ENCODE data around the gene RABGAP1L. TPM values are rescaled to one million over a fixed set of nuclear protein-coding genes. Genes with fewer than 3 reads are reported as not detected.

RABGAP1L gene
- total RNA-seq, 1 donor from 2014 or later = 83.9 TPM

GRCh38 chr1:174296309-174296708, 137.0 kb downstream of the RABGAP1L start:
- no peak for DNase-seq
- intact Hi-C loops (cut with DNase I) = no loop called here

GRCh38 chr1:174297351-174297750, 138.0 kb downstream of the RABGAP1L start:
- H3K36me3 ChIP-seq = no peaks in the 10 kb centered on the region
- intact Hi-C loops (cut with DNase I) = no loop called here
- H3K9me3 ChIP-seq = peaks cover 9% of the 10 kb centered on the region
- DNase-seq (no peak), ATAC-seq (no peak)
- no peak overlapping the region for H3K27ac ChIP-seq
- no peaks in the 10 kb centered on the region for H3K27me3 ChIP-seq (ENCODE audit: low read depth)
- TF ChIP-seq, protein P1, sequence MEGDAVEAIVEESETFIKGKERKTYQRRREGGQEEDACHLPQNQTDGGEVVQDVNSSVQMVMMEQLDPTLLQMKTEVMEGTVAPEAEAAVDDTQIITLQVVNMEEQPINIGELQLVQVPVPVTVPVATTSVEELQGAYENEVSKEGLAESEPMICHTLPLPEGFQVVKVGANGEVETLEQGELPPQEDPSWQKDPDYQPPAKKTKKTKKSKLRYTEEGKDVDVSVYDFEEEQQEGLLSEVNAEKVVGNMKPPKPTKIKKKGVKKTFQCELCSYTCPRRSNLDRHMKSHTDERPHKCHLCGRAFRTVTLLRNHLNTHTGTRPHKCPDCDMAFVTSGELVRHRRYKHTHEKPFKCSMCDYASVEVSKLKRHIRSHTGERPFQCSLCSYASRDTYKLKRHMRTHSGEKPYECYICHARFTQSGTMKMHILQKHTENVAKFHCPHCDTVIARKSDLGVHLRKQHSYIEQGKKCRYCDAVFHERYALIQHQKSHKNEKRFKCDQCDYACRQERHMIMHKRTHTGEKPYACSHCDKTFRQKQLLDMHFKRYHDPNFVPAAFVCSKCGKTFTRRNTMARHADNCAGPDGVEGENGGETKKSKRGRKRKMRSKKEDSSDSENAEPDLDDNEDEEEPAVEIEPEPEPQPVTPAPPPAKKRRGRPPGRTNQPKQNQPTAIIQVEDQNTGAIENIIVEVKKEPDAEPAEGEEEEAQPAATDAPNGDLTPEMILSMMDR (IDR thresholded peaks at IDR 0.05) = no peak
- no peak overlapping the region for H3K4me3 ChIP-seq
- no peaks in the 10 kb centered on the region for H3K4me1 ChIP-seq

More at GRCh38 chr1:174296309-174296708, 137.0 kb downstream of the RABGAP1L start:
- Histone ChIP-seq H3K27me3 (ENCODE audit: low read depth) (no peaks in the 10 kb centered on the region), H3K4me3 (no peak overlapping the region), H3K27ac (no peak overlapping the region), H3K4me1 (no peaks in the 10 kb centered on the region), H3K36me3 (no peaks in the 10 kb centered on the region), H3K9me3 (peaks cover 4% of the 10 kb centered on the region)
- TF ChIP-seq, protein P1 (IDR thresholded peaks at IDR 0.05) = no peak
- no peak for ATAC-seq

DNA sequence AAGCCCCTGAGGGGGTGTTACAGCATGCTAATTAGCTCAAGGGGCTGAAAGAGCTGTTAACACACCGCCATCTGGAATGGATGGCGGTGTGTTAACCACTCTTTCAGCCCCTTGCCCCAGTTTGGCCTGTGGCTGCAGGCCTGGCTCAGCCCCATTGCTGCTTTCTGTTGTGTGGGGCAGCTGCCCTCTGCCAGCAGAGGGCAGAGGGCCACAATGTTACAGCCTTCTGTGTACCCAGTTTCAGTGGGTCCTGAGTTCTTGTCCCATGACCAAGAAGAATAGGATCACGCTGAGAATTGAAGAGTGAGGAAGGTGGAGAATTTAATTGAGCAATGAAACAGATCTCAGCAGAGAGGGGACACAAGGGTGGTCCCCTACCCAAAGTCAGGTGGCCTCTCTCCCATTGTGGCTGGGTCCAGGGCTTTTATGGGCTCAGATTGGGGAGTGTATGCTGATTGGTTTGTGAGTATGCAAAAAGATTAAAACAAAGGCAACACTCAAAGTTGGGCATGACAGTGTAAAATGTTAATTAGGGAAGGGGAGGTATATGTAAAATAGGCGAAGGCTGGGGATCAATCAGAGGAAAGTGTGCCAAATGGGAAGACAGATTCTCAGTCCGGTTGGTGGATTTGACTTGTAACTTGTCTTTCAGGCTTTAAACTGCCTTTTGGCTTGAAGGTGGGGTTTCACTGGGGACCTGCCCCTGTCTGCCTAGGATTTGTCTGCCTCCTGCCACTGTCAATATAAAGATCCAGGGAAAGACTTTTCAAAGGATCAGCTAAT, 142.2 kb downstream of the RABGAP1L start:
- Histone ChIP-seq H3K36me3 (no peaks in the 10 kb centered on the region), H3K9me3 (peaks cover 9% of the 10 kb centered on the region), H3K27me3 (ENCODE audit: low read depth) (no peaks in the 10 kb centered on the region), H3K4me3 (no peak overlapping the region), H3K4me1 (no peaks in the 10 kb centered on the region), H3K27ac (no peak overlapping the region)
- ATAC-seq (no peak), DNase-seq (no peak)
- intact Hi-C loops (cut with DNase I) = no loop called here
- TF ChIP-seq, protein P1 (IDR thresholded peaks at IDR 0.05) = no peak

- no peak for DNase-seq
- Histone ChIP-seq H3K27ac (no peak overlapping the region), H3K4me1 (no peaks in the 10 kb centered on the region), H3K9me3 (peaks cover 9% of the 10 kb centered on the region), H3K27me3 (ENCODE audit: low read depth) (no peaks in the 10 kb centered on the region), H3K36me3 (no peaks in the 10 kb centered on the region), H3K4me3 (no peak overlapping the region)
- TF ChIP-seq, protein P1 (IDR thresholded peaks at IDR 0.05) = no peak
- intact Hi-C loops (cut with DNase I) = no loop called here
- no peak for ATAC-seq
These were observed 149.3 kb downstream of the RABGAP1L start for GRCh38 chr1:174308604-174309003.

DNA sequence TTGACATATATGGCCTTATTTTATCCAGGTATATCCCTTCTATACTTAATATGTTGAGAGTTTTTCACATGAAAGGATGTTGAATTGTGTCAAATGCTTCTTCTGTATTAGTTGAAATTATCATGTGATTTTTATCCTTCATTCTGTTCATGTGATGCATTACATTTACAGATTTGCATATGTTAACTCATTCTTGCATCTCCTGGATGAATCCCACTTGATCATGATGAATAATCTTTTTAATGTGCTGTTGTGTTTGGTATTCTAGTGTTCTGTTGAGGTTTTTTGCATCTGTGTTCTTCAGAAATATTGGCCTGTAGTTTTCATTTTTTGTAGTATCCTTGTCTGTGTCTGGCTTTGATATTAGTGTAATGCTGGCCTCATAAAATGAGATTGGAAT, 150.2 kb downstream of the RABGAP1L start:
- DNase-seq = no peak
- ATAC-seq = no peak
- TF ChIP-seq, protein P1 (IDR thresholded peaks at IDR 0.05) = no peak
- Histone ChIP-seq H3K27me3 (ENCODE audit: low read depth) (no peaks in the 10 kb centered on the region), H3K36me3 (no peaks in the 10 kb centered on the region), H3K4me1 (no peaks in the 10 kb centered on the region), H3K27ac (no peak overlapping the region), H3K9me3 (peaks cover 17% of the 10 kb centered on the region), H3K4me3 (no peak overlapping the region)
- intact Hi-C loops (cut with DNase I) = no loop called here
